HG02943 (cell line): ENCODE results near the gene FCN1.

ENCODE experiments used
- ATAC-seq: cut with Tn5 transposase; IDR thresholded peaks from one replicate; pipeline ENCODE4 v1.9.1; 2021; ENCODE audit warnings: mild to moderate bottlenecking, low read depth, moderate library complexity; ENCODE audit not compliant: unreplicated experiment

Gene FCN1

GRCh38 chr9:134894136-134894860 is 23.4 kb downstream of the FCN1 start:
- no peak for ATAC-seq

GRCh38 chr9:134892820-134893420 is 24.8 kb downstream of the FCN1 start:
- ATAC-seq = no peak

GRCh38 chr9:134892221-134892620 is 25.5 kb downstream of the FCN1 start:
- ATAC-seq = no peak

- no peak for ATAC-seq
Measured at GRCh38 chr9:134891713-134892112, 26.0 kb downstream of the FCN1 start.

- no peak for ATAC-seq
Measured at GRCh38 chr9:134891053-134891452, 26.7 kb downstream of the FCN1 start.

GRCh38 chr9:134890155-134890495 is 27.6 kb downstream of the FCN1 start:
- no peak for ATAC-seq

- ATAC-seq = no peak
Measured at GRCh38 chr9:134889386-134890154, 28.1 kb downstream of the FCN1 start.

- ATAC-seq = no peak
Measured at GRCh38 chr9:134888603-134889190, 29.0 kb downstream of the FCN1 start.

GRCh38 chr9:134887686-134888602 is 29.8 kb downstream of the FCN1 start:
- no peak for ATAC-seq

- ATAC-seq = no peak
Measured at GRCh38 chr9:134887219-134887618, 30.5 kb downstream of the FCN1 start.

GRCh38 chr9:134886413-134886913 is 31.2 kb downstream of the FCN1 start:
- ATAC-seq = no peak

GRCh38 chr9:134885679-134886412 is 31.9 kb downstream of the FCN1 start:
- no peak for ATAC-seq

GRCh38 chr9:134885001-134885678 is 32.6 kb downstream of the FCN1 start:
- no peak for ATAC-seq

GRCh38 chr9:134884492-134884891 is 33.2 kb downstream of the FCN1 start:
- ATAC-seq = no peak

GRCh38 chr9:134883040-134883782 is 34.5 kb downstream of the FCN1 start:
- ATAC-seq = no peak

- no peak for ATAC-seq
Measured at GRCh38 chr9:134882204-134882785, 35.4 kb downstream of the FCN1 start.

- no peak for ATAC-seq
Measured at GRCh38 chr9:134881313-134881670, 36.4 kb downstream of the FCN1 start.
